Measurements from ENCODE around the gene PLEKHA5.

GRCh38 chr12:19201661-19202060 is 72.1 kb downstream of the PLEKHA5 start:
- TF ChIP-seq CSRNP3 (CRISPR knock-in tag; IDR thresholded peaks at IDR 0.05) = no peak
- TF ChIP-seq POU6F1 (CRISPR knock-in tag; IDR thresholded peaks at IDR 0.05; ENCODE audit: borderline replicate concordance, low read depth) = no peak
- TF ChIP-seq ARNTL (CRISPR knock-in tag; IDR thresholded peaks at IDR 0.05; ENCODE audit: borderline replicate concordance, low read depth) = no peak
- no peak for TF ChIP-seq TOX (CRISPR knock-in tag; IDR thresholded peaks at IDR 0.05; ENCODE audit: borderline replicate concordance)
- TF ChIP-seq ZNF565 (CRISPR knock-in tag; conservative IDR thresholded peaks at IDR 0.05; ENCODE audit: low read depth) = no peak
- TF ChIP-seq RARB (CRISPR knock-in tag; IDR thresholded peaks at IDR 0.05) = no peak
- no peak for TF ChIP-seq ISL1 (CRISPR knock-in tag; IDR thresholded peaks at IDR 0.05)
- TF ChIP-seq TSHZ2 (CRISPR knock-in tag; IDR thresholded peaks at IDR 0.05) = no peak
- TF ChIP-seq ZFP30 (CRISPR knock-in tag; IDR thresholded peaks at IDR 0.05) = no peak
- no peak for TF ChIP-seq PATZ1 (CRISPR knock-in tag; IDR thresholded peaks at IDR 0.05; ENCODE audit: borderline replicate concordance)
- no peak for TF ChIP-seq BACH2 (CRISPR knock-in tag; IDR thresholded peaks at IDR 0.05; ENCODE audit: borderline replicate concordance)

All from SK-N-SH treated with all-trans-retinoic acid at 6 μM for 48 hours (cell line).